Measurements from ENCODE around the gene HIPK2. TPM values are rescaled to one million over a fixed set of nuclear protein-coding genes. Genes with fewer than 3 reads are reported as not detected.
A peak's percentile ranks its signal among the peaks of the same experiment; 100 is the strongest.

Gene HIPK2
- total RNA-seq, 1 donor from 2014 or later = 65.2 TPM

- no peak for DNase-seq (ENCODE audit: low spot score)
- ATAC-seq = no peak
- intact Hi-C loops (cut with DNase I) = no loop called here
Observed at GRCh38 chr7:139667377-139667776, 110.4 kb downstream of the HIPK2 start.

- intact Hi-C loops (cut with DNase I) = no loop called here
- DNase-seq (ENCODE audit: low spot score) (no peak), ATAC-seq (no peak)
Observed at GRCh38 chr7:139666501-139666900, 111.3 kb downstream of the HIPK2 start.

GRCh38 chr7:139664434-139664833, 113.4 kb downstream of the HIPK2 start:
- intact Hi-C loops (cut with DNase I) = no loop called here
- no peak for ATAC-seq
- no peak for DNase-seq (ENCODE audit: low spot score)

- ATAC-seq (no peak), DNase-seq (ENCODE audit: low spot score) (no peak)
- intact Hi-C loops (cut with DNase I) = no loop called here
Observed at GRCh38 chr7:139663608-139664177, 114.1 kb downstream of the HIPK2 start.

- intact Hi-C loops (cut with DNase I) = no loop called here
- ATAC-seq = no peak
- DNase-seq (ENCODE audit: low spot score) = no peak
Observed at GRCh38 chr7:139661903-139662302, 115.9 kb downstream of the HIPK2 start.

GRCh38 chr7:139661043-139661440, 116.8 kb downstream of the HIPK2 start:
- no peak for DNase-seq (ENCODE audit: low spot score)
- no peak for ATAC-seq
- intact Hi-C loops (cut with DNase I) = no loop called here

- ATAC-seq (peak; percentile 69), DNase-seq (ENCODE audit: low spot score) (no peak)
- intact Hi-C loops (cut with DNase I) = no loop called here
Observed at GRCh38 chr7:139660317-139661042, 117.3 kb downstream of the HIPK2 start.

GRCh38 chr7:139659922-139660316, 117.9 kb downstream of the HIPK2 start:
- intact Hi-C loops (cut with DNase I) = loop anchor here (5.0 kb wide), 1 partner anchor 807 kb away; no protein-coding TSS in a partner anchor
- no peak for ATAC-seq

GRCh38 chr7:139658908-139659675, 118.7 kb downstream of the HIPK2 start:
- peak; percentile 25 for ATAC-seq
- no peak for DNase-seq (ENCODE audit: low spot score)
- intact Hi-C loops (cut with DNase I) = loop anchor here (5.0 kb wide), 1 partner anchor 808 kb away; no protein-coding TSS in a partner anchor

More at GRCh38 chr7:139659922-139660316, 117.9 kb downstream of the HIPK2 start:
- no peak for DNase-seq (ENCODE audit: low spot score)

- ATAC-seq = no peak
- no peak for DNase-seq (ENCODE audit: low spot score)
- intact Hi-C loops (cut with DNase I) = loop anchor here (5.0 kb wide), 1 partner anchor 809 kb away; no protein-coding TSS in a partner anchor
Observed at GRCh38 chr7:139658296-139658695, 119.5 kb downstream of the HIPK2 start.

GRCh38 chr7:139657725-139658124, 120.1 kb downstream of the HIPK2 start:
- DNase-seq (ENCODE audit: low spot score) = no peak
- ATAC-seq = no peak
- intact Hi-C loops (cut with DNase I) = loop anchor here (5.0 kb wide), 1 partner anchor 810 kb away; no protein-coding TSS in a partner anchor

- ATAC-seq = no peak
- no peak for DNase-seq (ENCODE audit: low spot score)
- intact Hi-C loops (cut with DNase I) = loop anchor here (5.0 kb wide), 1 partner anchor 811 kb away; no protein-coding TSS in a partner anchor
Observed at GRCh38 chr7:139656387-139656786, 121.4 kb downstream of the HIPK2 start.

GRCh38 chr7:139655305-139655704, 122.5 kb downstream of the HIPK2 start:
- DNase-seq (ENCODE audit: low spot score) = no peak
- intact Hi-C loops (cut with DNase I) = loop anchor here (5.0 kb wide), 1 partner anchor 812 kb away; no protein-coding TSS in a partner anchor

GRCh38 chr7:139654276-139655181, 123.3 kb downstream of the HIPK2 start:
- intact Hi-C loops (cut with DNase I) = loop anchor here (5.0 kb wide), 1 partner anchor 813 kb away; no protein-coding TSS in a partner anchor
- no peak for DNase-seq (ENCODE audit: low spot score)
- ATAC-seq = no peak

More at GRCh38 chr7:139655305-139655704, 122.5 kb downstream of the HIPK2 start:
- ATAC-seq = no peak

GRCh38 chr7:139651914-139652313, 125.9 kb downstream of the HIPK2 start:
- ATAC-seq (no peak), DNase-seq (ENCODE audit: low spot score) (no peak)
- intact Hi-C loops (cut with DNase I) = no loop called here

GRCh38 chr7:139651308-139651707, 126.5 kb downstream of the HIPK2 start:
- ATAC-seq (no peak), DNase-seq (ENCODE audit: low spot score) (no peak)
- intact Hi-C loops (cut with DNase I) = no loop called here

- ATAC-seq (no peak), DNase-seq (ENCODE audit: low spot score) (no peak)
- intact Hi-C loops (cut with DNase I) = no loop called here
Observed at GRCh38 chr7:139650429-139651100, 127.2 kb downstream of the HIPK2 start.

- intact Hi-C loops (cut with DNase I) = loop anchor here (5.0 kb wide), 1 partner anchor 353 kb away; no protein-coding TSS in a partner anchor
- peak; percentile 46 for ATAC-seq
- no peak for DNase-seq (ENCODE audit: low spot score)
Observed at GRCh38 chr7:139648941-139649425, 128.8 kb downstream of the HIPK2 start.
